LNCaP clone FGC (cell line): Measurements from ENCODE around the gene ZDHHC9.

Source experiments
- DNase-seq: peaks from one replicate; pipeline ENCODE4 v3.0.0-alpha.2; 2011; ENCODE audit warnings: low read depth
- H3K4me3 ChIP-seq: 2 replicates; pipeline ENCODE4 v1.5.1; 2011; ENCODE audit warnings: mild to moderate bottlenecking, low read depth, low read length, control low read depth
- TF ChIP-seq, protein P1 (sequence below): IDR thresholded peaks from 2 replicates; pipeline ENCODE4 v1.5.1; 2012; ENCODE audit warnings: mild to moderate bottlenecking; ENCODE audit not compliant: control insufficient read depth, insufficient read depth; ENCODE audit errors: extremely low read depth

The ZDHHC9 gene

DNA sequence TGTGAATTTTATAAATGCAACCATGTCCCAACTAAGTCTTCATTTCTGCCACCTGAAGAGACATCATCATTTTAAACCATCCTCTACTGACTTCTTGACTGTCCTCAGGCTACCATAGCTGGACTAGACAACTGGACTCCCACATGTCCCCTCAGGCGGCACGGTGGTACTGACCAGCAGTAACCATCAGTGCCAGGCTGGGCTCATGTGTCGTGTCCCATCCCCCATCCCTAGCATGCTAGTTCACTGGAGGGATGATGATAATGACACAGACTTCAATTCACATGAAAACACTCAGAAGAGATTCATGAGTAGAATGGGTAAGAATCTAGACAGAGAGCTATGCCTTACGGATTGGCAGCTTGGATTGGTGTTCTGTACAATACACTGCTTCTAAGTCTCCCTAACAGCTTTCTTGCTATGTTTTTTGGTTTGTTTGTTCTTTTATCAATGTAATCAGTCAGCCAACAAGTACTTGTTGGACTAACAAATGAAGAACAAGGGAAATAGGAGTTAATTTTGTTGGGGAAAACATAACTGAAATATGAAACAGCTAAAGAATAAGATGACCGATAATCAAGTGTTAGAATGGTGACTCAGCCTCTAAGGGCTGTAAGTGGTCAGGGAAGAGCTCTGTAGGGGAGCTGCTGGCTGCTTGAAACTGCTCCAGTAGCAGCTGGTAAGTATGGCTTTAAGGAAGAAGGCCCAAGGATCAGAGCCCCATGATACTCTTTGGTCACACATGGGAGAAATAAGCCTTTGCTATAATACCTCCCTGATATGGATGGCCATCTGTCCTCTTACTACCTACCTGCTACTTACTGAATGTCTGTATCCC lies 10.3 kb downstream of the ZDHHC9 start:
- DNase-seq, result no peak

DNA sequence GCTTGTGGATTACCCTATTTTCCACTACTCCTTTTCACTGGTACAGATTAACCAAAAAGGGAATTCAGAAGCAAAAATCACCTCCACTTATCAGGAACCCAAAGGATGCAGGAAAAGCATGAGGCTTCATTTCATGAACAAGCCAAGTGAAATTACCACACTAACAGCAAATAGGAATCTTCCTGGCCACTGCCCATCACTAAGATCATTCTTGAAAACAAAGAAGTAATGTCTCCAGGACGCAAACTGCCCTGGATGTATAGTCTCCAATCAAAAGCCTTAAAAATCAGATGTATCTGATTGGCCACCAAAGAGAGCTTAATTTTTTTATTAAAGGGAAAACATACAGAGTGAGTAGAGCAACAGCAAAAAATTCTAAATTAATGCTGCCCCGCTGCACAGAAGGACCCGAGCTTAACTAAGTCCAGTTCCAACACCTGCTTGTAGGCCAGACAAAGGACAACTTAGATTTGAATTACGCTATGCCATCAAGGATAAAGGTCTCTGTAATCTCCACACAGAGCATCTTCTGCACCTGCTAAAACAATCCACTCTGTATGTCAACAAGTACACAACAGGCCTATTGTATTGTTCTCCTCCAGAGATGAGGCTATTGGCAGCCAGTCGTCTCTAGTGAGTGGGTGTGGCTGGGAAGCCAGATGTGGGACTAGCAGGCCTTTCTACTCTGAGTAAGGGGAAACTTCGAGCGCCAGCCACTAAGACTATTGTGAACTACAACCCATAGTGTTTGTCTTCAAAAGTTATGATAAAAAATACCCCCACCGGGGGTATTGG lies 12.4 kb downstream of the ZDHHC9 start:
- H3K4me3 ChIP-seq, result no peak overlapping the region
- TF ChIP-seq, protein P1, sequence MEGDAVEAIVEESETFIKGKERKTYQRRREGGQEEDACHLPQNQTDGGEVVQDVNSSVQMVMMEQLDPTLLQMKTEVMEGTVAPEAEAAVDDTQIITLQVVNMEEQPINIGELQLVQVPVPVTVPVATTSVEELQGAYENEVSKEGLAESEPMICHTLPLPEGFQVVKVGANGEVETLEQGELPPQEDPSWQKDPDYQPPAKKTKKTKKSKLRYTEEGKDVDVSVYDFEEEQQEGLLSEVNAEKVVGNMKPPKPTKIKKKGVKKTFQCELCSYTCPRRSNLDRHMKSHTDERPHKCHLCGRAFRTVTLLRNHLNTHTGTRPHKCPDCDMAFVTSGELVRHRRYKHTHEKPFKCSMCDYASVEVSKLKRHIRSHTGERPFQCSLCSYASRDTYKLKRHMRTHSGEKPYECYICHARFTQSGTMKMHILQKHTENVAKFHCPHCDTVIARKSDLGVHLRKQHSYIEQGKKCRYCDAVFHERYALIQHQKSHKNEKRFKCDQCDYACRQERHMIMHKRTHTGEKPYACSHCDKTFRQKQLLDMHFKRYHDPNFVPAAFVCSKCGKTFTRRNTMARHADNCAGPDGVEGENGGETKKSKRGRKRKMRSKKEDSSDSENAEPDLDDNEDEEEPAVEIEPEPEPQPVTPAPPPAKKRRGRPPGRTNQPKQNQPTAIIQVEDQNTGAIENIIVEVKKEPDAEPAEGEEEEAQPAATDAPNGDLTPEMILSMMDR, result no peak
- no peak for DNase-seq

More for the DNA sequence above, 10.3 kb downstream of the ZDHHC9 start:
- H3K4me3 ChIP-seq, result no peak overlapping the region
- TF ChIP-seq, protein P1, result no peak

DNA sequence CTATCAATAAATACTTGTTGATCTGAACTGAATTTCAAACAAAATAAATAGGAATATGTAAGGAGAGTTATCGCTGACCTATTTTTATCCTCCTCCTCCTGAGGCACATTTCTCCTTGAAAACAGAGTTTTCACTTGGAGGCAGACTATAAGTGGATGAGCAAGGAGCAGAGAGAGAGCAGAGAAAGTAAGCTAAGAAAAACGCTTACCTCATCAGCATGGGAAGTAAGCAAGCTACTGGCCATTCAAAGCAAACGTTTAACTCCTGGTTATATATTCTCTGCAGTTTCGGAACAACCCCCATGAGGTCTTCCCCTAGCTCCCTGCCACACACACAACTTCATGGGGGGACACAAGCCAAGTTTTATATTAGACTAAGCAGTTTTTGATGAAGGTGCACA lies 13.2 kb downstream of the ZDHHC9 start:
- H3K4me3 ChIP-seq, result no peak overlapping the region
- TF ChIP-seq, protein P1, result no peak
- DNase-seq, result no peak

DNA sequence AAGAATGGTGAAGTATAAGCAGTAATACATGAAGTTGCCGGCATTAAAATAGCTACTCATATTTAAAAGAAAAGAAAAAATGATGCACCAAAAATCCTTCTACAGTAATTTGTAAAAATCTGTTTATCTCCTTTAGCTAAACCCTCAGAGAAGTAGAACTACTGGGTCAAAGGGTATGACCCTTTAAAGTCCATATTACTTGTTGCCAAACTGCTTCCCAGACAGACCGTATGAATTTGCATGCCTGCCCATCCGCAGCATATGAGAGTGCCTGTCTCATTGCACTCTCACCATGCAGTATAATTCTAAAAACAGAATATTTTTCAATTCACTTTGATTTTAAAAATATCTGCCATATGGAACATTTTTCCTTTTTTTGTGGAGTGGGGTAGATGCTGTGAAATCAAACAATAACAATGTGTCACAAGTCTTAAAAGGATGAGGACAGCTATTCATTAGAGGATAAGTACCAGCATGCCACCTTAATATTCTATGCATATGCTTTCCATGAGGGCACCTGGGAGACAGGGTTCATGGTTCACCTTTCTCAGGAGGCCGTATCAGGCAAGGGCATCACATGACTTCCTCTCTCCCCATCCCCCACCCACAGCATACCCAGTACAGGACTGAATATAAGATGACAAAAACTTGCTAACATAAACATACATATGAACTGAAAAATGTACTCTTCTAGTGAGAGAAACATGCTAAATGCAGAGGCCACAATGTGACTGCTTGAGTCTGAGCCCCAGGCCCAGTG lies 17.8 kb downstream of the ZDHHC9 start:
- H3K4me3 ChIP-seq, result no peak overlapping the region
- DNase-seq, result no peak
- TF ChIP-seq, protein P1, result no peak

DNA sequence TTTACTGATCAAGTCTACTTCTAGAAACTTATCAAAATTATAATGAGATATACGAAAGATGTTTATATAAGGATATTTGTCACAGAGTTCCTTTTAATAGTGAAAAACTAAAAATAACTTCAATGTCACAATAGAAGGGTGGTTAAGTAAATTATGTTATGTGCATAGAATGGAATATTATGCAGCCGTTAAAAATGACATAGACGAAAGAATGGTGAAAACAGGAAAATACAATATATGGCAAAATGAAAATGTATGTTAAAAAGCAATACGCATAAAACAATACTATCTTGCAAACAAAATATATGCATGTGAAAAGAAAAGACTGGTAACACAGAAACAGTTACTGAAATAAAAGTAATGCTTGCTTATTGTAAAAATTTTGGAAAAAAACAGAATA lies 19.1 kb downstream of the ZDHHC9 start:
- no peak for DNase-seq
- TF ChIP-seq, protein P1, result no peak
- H3K4me3 ChIP-seq, result no peak overlapping the region

DNA sequence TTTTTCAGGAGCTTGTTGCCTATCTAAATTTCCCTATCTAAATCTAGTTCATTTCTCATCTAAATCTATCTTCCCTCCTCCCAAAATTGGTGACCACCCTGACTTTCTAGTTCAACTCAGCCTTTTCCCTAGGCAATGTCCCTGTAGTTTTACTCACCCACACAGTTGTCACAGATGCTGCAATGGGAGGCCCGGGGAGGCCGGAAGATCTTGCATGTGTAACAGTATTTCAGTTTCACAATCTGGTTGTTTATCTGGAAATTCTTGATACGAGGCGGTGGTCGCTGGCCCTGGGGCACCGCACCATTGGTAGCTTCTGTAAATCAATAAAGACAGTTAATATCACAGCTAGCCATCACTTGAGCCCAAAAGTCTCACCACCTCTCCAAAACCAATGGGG lies 20.2 kb downstream of the ZDHHC9 start:
- no peak for DNase-seq
- TF ChIP-seq, protein P1, result no peak
- H3K4me3 ChIP-seq, result no peak overlapping the region
